Measurements from ENCODE around the gene OAT.

GRCh38 chr10:124418726-124419501, at the start of gene OAT:
- TF ChIP-seq CTCF (IDR thresholded peaks at IDR 0.05) (peak in 1 of 3 donors; percentile 3), POLR2A (IDR thresholded peaks at IDR 0.05) (peak; percentile 95), EP300 (IDR thresholded peaks at IDR 0.05) (no peak)
